GM23248 (cell line): Measurements from ENCODE around the gene BCL2L11.

Experiments used
- EZH2 ChIP-seq: fragments of 200-600 bp; sonication (generic); IDR thresholded peaks from 2 replicates; pipeline ENCODE4 v1.6.1; 2018; ENCODE audit warnings: antibody characterized with exemption, mild to moderate bottlenecking; ENCODE audit not compliant: insufficient read depth, poor library complexity, severe bottlenecking
- EZH2phosphoT487 ChIP-seq: fragments of 200-600 bp; sonication (generic); IDR thresholded peaks from 2 replicates; pipeline ENCODE4 v1.6.1; 2018; ENCODE audit warnings: antibody characterized with exemption, moderate library complexity, mild to moderate bottlenecking, low read depth; ENCODE audit not compliant: insufficient read depth

- no peak for TF ChIP-seq EZH2
- no peak for TF ChIP-seq EZH2phosphoT487
Measured at GRCh38 chr2:111194835-111195621, 74.3 kb downstream of the BCL2L11 start.
